PC-3 (cell line): ENCODE results near the gene SF3A2. TPM values are rescaled to one million over a fixed set of nuclear protein-coding genes. Genes with fewer than 3 reads are reported as not detected.

Source experiments
- microRNA-seq: library from miRNA; unstranded; fragments of <30 nt; microRNA quantifications from one replicate; pipeline ENCODE4 v1.1.0, GENCODE V29; 2020; ENCODE audit not compliant: unreplicated experiment
- total RNA-seq: library from RNA; depleted of rRNA; stranded (reverse); fragments of >200 nt; gene quantifications from 2 replicates; pipeline ENCODE4 v1.2.3, GENCODE V29; 2014; rRNA removed

SF3A2 gene
- total RNA-seq, 1 experiment from 2014 or later: 55.5 TPM

Small RNAs within 50 kb of the gene (microRNA-seq; reads per million reads assigned to microRNA genes)
- gene MIR1227 (3.5 reads per million, percentile 12 among the genes with 10 or more reads in this experiment), gene MIR4321 (not detected)

Other genes with a start within 250 kb of the SF3A2 start
- gene BTBD2, start 221.1 kb upstream of the SF3A2 start, total RNA-seq: 72.0 and 94.0 TPM in 2 replicates
- 95.4 and 96.8 TPM in 2 replicates for gene MKNK2, start 185.6 kb upstream of the SF3A2 start, total RNA-seq
- gene MOB3A, start 140.5 kb upstream of the SF3A2 start, total RNA-seq: 15.1 and 24.8 TPM in 2 replicates
- gene IZUMO4, start 139.9 kb upstream of the SF3A2 start, total RNA-seq: 1.0 and 3.6 TPM in 2 replicates
- 103 and 142 TPM in 2 replicates for gene AP3D1, start 85.3 kb upstream of the SF3A2 start, total RNA-seq
- gene DOT1L, start 72.9 kb upstream of the SF3A2 start, total RNA-seq: 11.4 and 19.7 TPM in 2 replicates
- gene PLEKHJ1, start 495 bp upstream of the SF3A2 start, total RNA-seq: 94.8 and 108 TPM in 2 replicates
- 6.0 and 7.7 TPM in 2 replicates for gene AMH, start 12.5 kb downstream of the SF3A2 start, total RNA-seq
- gene JSRP1, start 19.6 kb downstream of the SF3A2 start, total RNA-seq: not detected in 2 replicates
- not detected in 2 replicates for gene PEAK3, start 45.4 kb downstream of the SF3A2 start, total RNA-seq
- 0.58 TPM in 1 of 2 replicates, not detected in the other for gene LINGO3, start 71.3 kb downstream of the SF3A2 start, total RNA-seq
- 204 and 282 TPM in 2 replicates for gene LSM7, start 91.8 kb downstream of the SF3A2 start, total RNA-seq
- gene SPPL2B, start 91.9 kb downstream of the SF3A2 start, total RNA-seq: 28.6 and 32.2 TPM in 2 replicates
- 0.17 TPM in 1 of 2 replicates, not detected in the other for gene TMPRSS9, start 123.4 kb downstream of the SF3A2 start, total RNA-seq
- 129 and 131 TPM in 2 replicates for gene TIMM13, start 190.8 kb downstream of the SF3A2 start, total RNA-seq
- gene LMNB2, start 220.1 kb downstream of the SF3A2 start, total RNA-seq: 220 and 327 TPM in 2 replicates
- gene GADD45B, start 239.3 kb downstream of the SF3A2 start, total RNA-seq: 137 and 154 TPM in 2 replicates